Endothelial cell of umbilical vein (primary cell): ENCODE measurements around the gene ACYP2. TPM values are rescaled to one million over a fixed set of nuclear protein-coding genes. Genes with fewer than 3 reads are reported as not detected.

Experiments
- BruUV-seq: library from RNA; stranded (reverse); fragments of 400-500 nt; replicated peaks from 2 replicates; lab custom pipeline; 2021; lab: Mats Ljungman, UMichigan
- CTCF ChIA-PET: fragments of 300-600, 350-600 bp; sonication (Branson Sonifier 250); formaldehyde crosslinking; loops from one replicate; lab custom pipeline; 2021; ENCODE audit warnings: antibody characterized with exemption, inconsistent platforms; lab: Charles Lee
- POLR2A ChIA-PET: fragments of 300-600, 350-600 bp; sonication (Branson Sonifier 250); formaldehyde crosslinking; loops from one replicate; lab custom pipeline; 2021; ENCODE audit warnings: antibody characterized with exemption, inconsistent platforms; lab: Charles Lee
- DNase-seq: peaks from one replicate; pipeline ENCODE4 v3.0.0-alpha.2; 2011; ENCODE audit warnings: low read depth, low spot score
- FAIRE-seq: peaks from 2 replicates; lab custom pipeline; 2011; peaks lifted over from hg19 to GRCh38; lab: Jason Lieb, UNC
- H2AFZ ChIP-seq: 2 replicates; pipeline ENCODE4 v1.6.0; 2012; ENCODE audit warnings: low read depth, low read length, control low read depth, inconsistent platforms
- H3K27ac ChIP-seq: 2 replicates; pipeline ENCODE4 v1.5.1; 2011; ENCODE audit warnings: low read depth, mild to moderate bottlenecking, control low read depth, low read length, moderate library complexity; ENCODE audit not compliant: insufficient read depth
- H3K27me3 ChIP-seq, 2 experiments: 2 replicates each; pipeline versions ENCODE4 v1.6.0 to v1.6.1; 2011; ENCODE audit warnings: low read length in 2 of 2, mixed read lengths in 1 of 2; ENCODE audit not compliant: control insufficient read depth in 2 of 2, insufficient read depth in 2 of 2
- H3K36me3 ChIP-seq, 2 experiments: 2 replicates in 1 of 2; 3 replicates in 1 of 2; pipeline ENCODE4 v1.5.1; 2011; ENCODE audit warnings: low read length in 2 of 2, mild to moderate bottlenecking in 1 of 2, moderate library complexity in 1 of 2; ENCODE audit not compliant: control insufficient read depth in 2 of 2, insufficient read depth in 2 of 2; ENCODE audit errors: extremely low read depth in 1 of 2
- H3K4me1 ChIP-seq: 3 replicates; pipeline ENCODE4 v1.5.1; 2011; ENCODE audit warnings: mild to moderate bottlenecking, low read length; ENCODE audit not compliant: control insufficient read depth, insufficient read depth; ENCODE audit errors: extremely low read depth
- H3K4me2 ChIP-seq: 2 replicates; pipeline ENCODE4 v1.6.1; 2011; ENCODE audit warnings: low read length, control low read depth, mixed read lengths; ENCODE audit not compliant: insufficient read depth
- H3K4me3 ChIP-seq, 3 experiments: fragments of 200-600 bp in 1 of 3; sonication (generic), shearing (Covaris generic) in 1 of 3; replicated peaks in 1 of 3; 2 replicates each; pipeline ENCODE4 v1.5.1; 2011 to 2016; ENCODE audit warnings: control low read depth in 3 of 3, low read length in 3 of 3, mild to moderate bottlenecking in 2 of 3, inconsistent platforms in 1 of 3, low read depth in 1 of 3, moderate library complexity in 1 of 3; ENCODE audit not compliant: insufficient read depth in 1 of 3
- H3K79me2 ChIP-seq: 2 replicates; pipeline ENCODE4 v1.6.0; 2012; ENCODE audit warnings: low read length, inconsistent platforms; ENCODE audit not compliant: control insufficient read depth, insufficient read depth
- H3K9ac ChIP-seq: replicated peaks from 2 replicates; pipeline ENCODE3; 2011; ENCODE audit warnings: low read length, control low read depth; ENCODE audit not compliant: insufficient read depth; ENCODE audit errors: extremely low read depth
- H3K9me1 ChIP-seq: replicated peaks from 3 replicates; pipeline ENCODE4 v1.6.0; 2011; ENCODE audit warnings: mild to moderate bottlenecking, low read length; ENCODE audit not compliant: control insufficient read depth, insufficient read depth; ENCODE audit errors: extremely low read depth
- H3K9me3 ChIP-seq: replicated peaks from 2 replicates; pipeline ENCODE4 v1.5.1; 2012; ENCODE audit warnings: low read length, inconsistent platforms; ENCODE audit not compliant: control insufficient read depth, insufficient read depth
- H4K20me1 ChIP-seq: replicated peaks from 2 replicates; pipeline ENCODE3; 2011; ENCODE audit warnings: mild to moderate bottlenecking, low read length; ENCODE audit not compliant: control insufficient read depth, insufficient read depth; ENCODE audit errors: extremely low read depth
- EZH2 ChIP-seq: IDR thresholded peaks from 2 replicates; pipeline ENCODE4 v1.6.1; 2012; ENCODE audit warnings: borderline replicate concordance, low read depth, mild to moderate bottlenecking, moderate library complexity, low read length, inconsistent platforms; ENCODE audit not compliant: severe bottlenecking
- FOS ChIP-seq: IDR thresholded peaks from 2 replicates; pipeline ENCODE4 v1.6.1; 2011; ENCODE audit warnings: mild to moderate bottlenecking, low read length, moderate library complexity, borderline replicate concordance; ENCODE audit not compliant: insufficient read depth
- GATA2 ChIP-seq: IDR thresholded peaks from 2 replicates; pipeline ENCODE4 v1.7.0; 2011; ENCODE audit warnings: low read depth, mild to moderate bottlenecking, moderate library complexity, mixed read lengths, low read length; ENCODE audit not compliant: insufficient read length, insufficient read depth
- JUN ChIP-seq: IDR thresholded peaks from 2 replicates; pipeline ENCODE4 v1.6.1; 2011; ENCODE audit warnings: borderline replicate concordance, low read depth; ENCODE audit not compliant: insufficient read length, insufficient read depth
- MAX ChIP-seq: IDR thresholded peaks from 2 replicates; pipeline ENCODE4 v1.6.1; 2011; ENCODE audit not compliant: insufficient read depth, insufficient read length
- MYC ChIP-seq: IDR thresholded peaks from one replicate; pipeline ENCODE4 v1.6.1; 2011; ENCODE audit warnings: mild to moderate bottlenecking, low read depth, low read length
- POLR2A ChIP-seq: IDR thresholded peaks from 2 replicates; pipeline ENCODE4 v1.6.1; 2012; ENCODE audit warnings: low read depth, mild to moderate bottlenecking, control low read depth, low read length
- POLR2AphosphoS5 ChIP-seq: IDR thresholded peaks from 2 replicates; pipeline ENCODE4 v1.6.1; 2012; ENCODE audit warnings: low read depth, mild to moderate bottlenecking, control low read depth, low read length, moderate library complexity; ENCODE audit not compliant: insufficient read depth
- dilution Hi-C: fragments of 300-500 bp; cut with MboI; formaldehyde crosslinking; loops from one replicate; pipeline ENCODE4 v1.15.0; 2019; ENCODE audit warnings: low sequenced_read_pairs; ENCODE audit not compliant: extremely low pct_ligation_motif_present
- intact Hi-C: fragments of 100-400 bp; cut with micrococcal nuclease; formaldehyde crosslinking; loops from one replicate; pipeline ENCODE4 v1.10.0; 2022
- polyA plus RNA-seq, 4 experiments: library from polyadenylated mRNA; depleted of rRNA in 3 of 4; stranded (reverse) in 3 of 4; unstranded in 1 of 4; fragments of >200 nt; gene quantifications; 2 replicates each; pipeline versions ENCODE4 v1.2.1 to v1.2.3, GENCODE V29; 2011 to 2012; ENCODE audit warnings: missing spikeins in 1 of 4
- total RNA-seq: library from RNA; stranded (reverse); gene quantifications from 2 replicates; pipeline ENCODE4 v1.2.3, GENCODE V29; 2021

The ACYP2 gene
- total and polyA plus RNA-seq, 2 donors (not counting 3 experiments of a cell fraction or from before 2014, with no cell fraction given), result 3.9 to 7.9 TPM

- no peak overlapping the region for H3K9ac ChIP-seq
- no peak overlapping the region for H3K4me3 ChIP-seq
- dilution Hi-C loops, result no loop called here
- no peak overlapping the region for H3K27ac ChIP-seq
- intact Hi-C loops, result no loop called here
- no TSS peak for BruUV-seq
- ChIA-PET CTCF (interaction anchor here (1.1 kb wide), 1 partner anchor 10 kb away, joined by 4 read pairs; no protein-coding TSS in a partner anchor), POLR2A (no interaction called here)
- H4K20me1 ChIP-seq, result no peaks in the 10 kb centered on the region
- DNase-seq (no peak), FAIRE-seq (no peak)
- TF ChIP-seq FOS (no peak), POLR2AphosphoS5 (no peak), EZH2 (no peak), GATA2 (no peak), POLR2A (no peak), MYC (no peak)
- H3K9me1 ChIP-seq, result no peaks in the 10 kb centered on the region
- H3K36me3 ChIP-seq, result no peaks in the 10 kb centered on the region
- no peak overlapping the region for H2AFZ ChIP-seq
- H3K4me2 ChIP-seq, result no peak overlapping the region
- no peaks in the 10 kb centered on the region for H3K27me3 ChIP-seq
- no peaks in the 10 kb centered on the region for H3K79me2 ChIP-seq
- H3K4me1 ChIP-seq, result no peaks in the 10 kb centered on the region
- H3K9me3 ChIP-seq, result no peaks in the 10 kb centered on the region
These were observed 125.4 kb downstream of the ACYP2 start for GRCh38 chr2:54240515-54241469.

GRCh38 chr2:54247115-54247514 lies 131.7 kb downstream of the ACYP2 start:
- FAIRE-seq (no peak), DNase-seq (no peak)
- no peak overlapping the region for H3K9ac ChIP-seq
- TF ChIP-seq JUN (no peak), GATA2 (no peak), FOS (no peak), EZH2 (no peak), MYC (no peak), MAX (no peak), POLR2A (no peak)
- no peak overlapping the region for H3K4me2 ChIP-seq
- no peak overlapping the region for H3K4me3 ChIP-seq
- H3K36me3 ChIP-seq, result no peaks in the 10 kb centered on the region
- no peaks in the 10 kb centered on the region for H4K20me1 ChIP-seq
- H3K27ac ChIP-seq, result no peak overlapping the region
- no peaks in the 10 kb centered on the region for H3K79me2 ChIP-seq
- no peaks in the 10 kb centered on the region for H3K9me3 ChIP-seq
- no peaks in the 10 kb centered on the region for H3K4me1 ChIP-seq
- H3K27me3 ChIP-seq, result peaks cover 0 to 7% of the 10 kb centered on the region in 2 experiments
- intact Hi-C loops, result no loop called here
- no peak overlapping the region for H2AFZ ChIP-seq
- dilution Hi-C loops, result no loop called here
- no TSS peak for BruUV-seq
- POLR2A ChIA-PET, result no interaction called here
- CTCF ChIA-PET, result no interaction called here
- no peaks in the 10 kb centered on the region for H3K9me1 ChIP-seq
